Peyer's patch (tissue), 4 donors: ENCODE measurements around the gene PLK1. TPM values are rescaled to one million over a fixed set of nuclear protein-coding genes. Genes with fewer than 3 reads are reported as not detected.

Experiments used
- DNase-seq, 3 donors: peaks; one replicate each; pipeline ENCODE4 v3.0.0-alpha.2; 2017 to 2019
- H3K27ac ChIP-seq, 4 donors: fragments of 200-600 bp; sonication (generic); one replicate each; pipeline ENCODE4 v1.5.1; 2016 to 2019
- H3K27me3 ChIP-seq, 2 donors: fragments of 200-600 bp; sonication (generic); one replicate each; pipeline ENCODE4 v1.5.1; 2019
- H3K36me3 ChIP-seq, 3 donors: fragments of 200-600 bp; sonication (generic); one replicate each; pipeline ENCODE4 v1.5.1; 2016 to 2019
- H3K4me1 ChIP-seq, 4 donors: fragments of 200-600 bp; sonication (generic); one replicate each; pipeline ENCODE4 v1.5.1; 2016 to 2019
- H3K4me3 ChIP-seq, 4 donors: fragments of 200-600 bp; sonication (generic); 1 replicate in 3 of 4; 2 replicates in 1 of 4; pipeline ENCODE4 v1.5.1; 2016 to 2019; ENCODE audit warnings: mild to moderate bottlenecking in 1 of 4
- H3K9me3 ChIP-seq, 4 donors: fragments of 200-600 bp; sonication (generic); one replicate each; pipeline ENCODE4 v1.5.1; 2016 to 2019; ENCODE audit warnings: mild to moderate bottlenecking in 1 of 4
- POLR2A ChIP-seq, 2 donors: fragments of 450-650 bp; IDR thresholded peaks; one replicate each; pipeline ENCODE4 v1.5.1; 2017; ENCODE audit warnings: antibody characterized with exemption in 2 of 2, mild to moderate bottlenecking in 2 of 2, moderate library complexity in 2 of 2
- total RNA-seq, 4 donors: library from RNA; depleted of rRNA; stranded (reverse); fragments of >200 nt; gene quantifications; one replicate each; pipeline ENCODE4 v1.1.0, GENCODE V29; 2016
- TF ChIP-seq, protein P1 (sequence below), 6 experiments: fragments of 450-650 bp in 4 of 6; fragments of 200-600 bp in 2 of 6; sonication (generic) in 1 of 6; IDR thresholded peaks; one replicate each; pipeline ENCODE4 v1.5.1; 2017 to 2019; ENCODE audit warnings: antibody characterized with exemption in 6 of 6, mild to moderate bottlenecking in 3 of 6, moderate library complexity in 1 of 6

The PLK1 gene
- total RNA-seq, 4 donors from 2014 or later: 10.9 to 40.4 (median 11.9) TPM

DNA sequence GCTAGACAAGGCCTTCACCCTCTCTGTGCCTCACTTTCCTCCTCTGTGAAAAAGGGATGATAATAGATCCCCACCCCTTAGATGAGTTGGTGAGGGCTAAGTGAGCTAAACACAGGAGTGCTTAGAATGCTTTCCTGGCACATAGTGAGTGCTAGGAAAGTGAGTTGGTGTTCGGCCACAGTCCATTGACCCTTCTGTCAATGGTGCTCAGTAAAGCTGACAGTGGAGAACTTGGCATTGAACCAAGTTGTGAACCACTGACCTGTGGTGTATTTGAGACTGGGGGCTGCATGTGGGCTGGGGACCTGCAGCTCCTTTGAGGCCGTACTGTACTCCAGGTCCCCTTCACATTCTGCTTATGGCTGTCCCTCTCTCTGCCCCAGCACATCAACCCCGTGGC is 4.8 kb downstream of the PLK1 start:
- DNase-seq: no peak
- no peak overlapping the region for H3K27ac ChIP-seq
- TF ChIP-seq, protein P1, sequence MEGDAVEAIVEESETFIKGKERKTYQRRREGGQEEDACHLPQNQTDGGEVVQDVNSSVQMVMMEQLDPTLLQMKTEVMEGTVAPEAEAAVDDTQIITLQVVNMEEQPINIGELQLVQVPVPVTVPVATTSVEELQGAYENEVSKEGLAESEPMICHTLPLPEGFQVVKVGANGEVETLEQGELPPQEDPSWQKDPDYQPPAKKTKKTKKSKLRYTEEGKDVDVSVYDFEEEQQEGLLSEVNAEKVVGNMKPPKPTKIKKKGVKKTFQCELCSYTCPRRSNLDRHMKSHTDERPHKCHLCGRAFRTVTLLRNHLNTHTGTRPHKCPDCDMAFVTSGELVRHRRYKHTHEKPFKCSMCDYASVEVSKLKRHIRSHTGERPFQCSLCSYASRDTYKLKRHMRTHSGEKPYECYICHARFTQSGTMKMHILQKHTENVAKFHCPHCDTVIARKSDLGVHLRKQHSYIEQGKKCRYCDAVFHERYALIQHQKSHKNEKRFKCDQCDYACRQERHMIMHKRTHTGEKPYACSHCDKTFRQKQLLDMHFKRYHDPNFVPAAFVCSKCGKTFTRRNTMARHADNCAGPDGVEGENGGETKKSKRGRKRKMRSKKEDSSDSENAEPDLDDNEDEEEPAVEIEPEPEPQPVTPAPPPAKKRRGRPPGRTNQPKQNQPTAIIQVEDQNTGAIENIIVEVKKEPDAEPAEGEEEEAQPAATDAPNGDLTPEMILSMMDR (IDR thresholded peaks at IDR 0.05): no peak
- TF ChIP-seq POLR2A (IDR thresholded peaks at IDR 0.05): no peak
- no peaks in the 10 kb centered on the region for H3K9me3 ChIP-seq
- H3K27me3 ChIP-seq: no peaks in the 10 kb centered on the region
- no peak overlapping the region for H3K4me3 ChIP-seq
- H3K36me3 ChIP-seq: peaks cover 0 to 44% (median 0%) of the 10 kb centered on the region in 3 donors
- H3K4me1 ChIP-seq: peaks cover 0 to 14% (median 5%) of the 10 kb centered on the region in 4 donors

DNA sequence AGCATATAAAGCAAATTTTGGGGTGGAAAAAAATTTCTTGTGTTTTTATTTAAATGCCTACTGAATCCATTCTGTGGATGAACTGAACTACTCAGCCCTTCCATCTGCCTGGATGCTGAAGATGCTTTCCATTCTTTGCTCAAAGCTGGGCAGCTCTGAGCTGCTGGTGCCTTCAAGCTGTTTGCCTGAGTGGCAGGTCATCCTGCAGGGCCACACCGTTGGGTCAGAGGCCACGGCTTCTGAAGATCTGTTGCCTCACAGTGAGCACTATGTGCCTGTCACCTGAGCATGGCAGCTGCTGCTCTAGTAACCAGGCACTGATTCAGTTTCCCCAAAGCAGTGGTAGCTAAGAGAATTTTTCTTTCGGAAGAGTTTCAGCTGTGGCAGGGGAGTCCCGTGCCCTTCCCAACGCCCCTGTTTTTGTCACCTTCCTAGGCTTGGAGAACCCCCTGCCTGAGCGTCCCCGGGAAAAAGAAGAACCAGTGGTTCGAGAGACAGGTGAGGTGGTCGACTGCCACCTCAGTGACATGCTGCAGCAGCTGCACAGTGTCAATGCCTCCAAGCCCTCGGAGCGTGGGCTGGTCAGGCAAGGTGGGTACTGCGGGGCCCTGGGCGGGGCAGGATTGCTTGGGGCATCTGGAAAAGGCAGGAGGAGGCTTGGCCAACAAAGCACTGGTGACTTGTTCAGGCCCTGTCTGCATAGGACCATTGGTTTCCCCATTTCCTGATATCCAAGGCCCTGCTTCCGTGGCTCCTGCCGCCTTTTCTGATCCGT is 8.5 kb downstream of the PLK1 start:
- TF ChIP-seq POLR2A (IDR thresholded peaks at IDR 0.05): no peak
- TF ChIP-seq, protein P1 (IDR thresholded peaks at IDR 0.05): no peak
- no peak for DNase-seq
- Histone ChIP-seq H3K36me3 (peaks cover 0 to 66% (median 0%) of the 10 kb centered on the region in 3 donors), H3K4me1 (no peaks in the 10 kb centered on the region), H3K4me3 (no peak overlapping the region), H3K27ac (no peak overlapping the region), H3K9me3 (no peaks in the 10 kb centered on the region), H3K27me3 (no peaks in the 10 kb centered on the region)

DNA sequence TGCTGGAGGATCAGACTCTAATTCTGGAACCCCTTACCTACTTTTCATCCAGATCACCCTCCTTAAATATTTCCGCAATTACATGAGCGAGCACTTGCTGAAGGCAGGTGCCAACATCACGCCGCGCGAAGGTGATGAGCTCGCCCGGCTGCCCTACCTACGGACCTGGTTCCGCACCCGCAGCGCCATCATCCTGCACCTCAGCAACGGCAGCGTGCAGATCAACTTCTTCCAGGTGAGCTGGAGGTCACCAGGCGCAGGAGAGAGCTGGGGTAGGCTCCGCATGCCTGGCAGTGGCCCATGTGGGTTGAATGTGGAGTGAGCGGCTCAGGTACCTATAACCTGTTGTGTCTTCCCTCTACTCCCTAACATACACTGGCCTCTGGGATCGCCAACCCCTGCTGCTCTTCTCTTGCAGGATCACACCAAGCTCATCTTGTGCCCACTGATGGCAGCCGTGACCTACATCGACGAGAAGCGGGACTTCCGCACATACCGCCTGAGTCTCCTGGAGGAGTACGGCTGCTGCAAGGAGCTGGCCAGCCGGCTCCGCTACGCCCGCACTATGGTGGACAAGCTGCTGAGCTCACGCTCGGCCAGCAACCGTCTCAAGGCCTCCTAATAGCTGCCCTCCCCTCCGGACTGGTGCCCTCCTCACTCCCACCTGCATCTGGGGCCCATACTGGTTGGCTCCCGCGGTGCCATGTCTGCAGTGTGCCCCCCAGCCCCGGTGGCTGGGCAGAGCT is 10.9 kb downstream of the PLK1 start:
- no peaks in the 10 kb centered on the region for H3K9me3 ChIP-seq
- H3K27me3 ChIP-seq: no peaks in the 10 kb centered on the region
- H3K36me3 ChIP-seq: peaks cover 0 to 52% (median 0%) of the 10 kb centered on the region in 3 donors

DNA sequence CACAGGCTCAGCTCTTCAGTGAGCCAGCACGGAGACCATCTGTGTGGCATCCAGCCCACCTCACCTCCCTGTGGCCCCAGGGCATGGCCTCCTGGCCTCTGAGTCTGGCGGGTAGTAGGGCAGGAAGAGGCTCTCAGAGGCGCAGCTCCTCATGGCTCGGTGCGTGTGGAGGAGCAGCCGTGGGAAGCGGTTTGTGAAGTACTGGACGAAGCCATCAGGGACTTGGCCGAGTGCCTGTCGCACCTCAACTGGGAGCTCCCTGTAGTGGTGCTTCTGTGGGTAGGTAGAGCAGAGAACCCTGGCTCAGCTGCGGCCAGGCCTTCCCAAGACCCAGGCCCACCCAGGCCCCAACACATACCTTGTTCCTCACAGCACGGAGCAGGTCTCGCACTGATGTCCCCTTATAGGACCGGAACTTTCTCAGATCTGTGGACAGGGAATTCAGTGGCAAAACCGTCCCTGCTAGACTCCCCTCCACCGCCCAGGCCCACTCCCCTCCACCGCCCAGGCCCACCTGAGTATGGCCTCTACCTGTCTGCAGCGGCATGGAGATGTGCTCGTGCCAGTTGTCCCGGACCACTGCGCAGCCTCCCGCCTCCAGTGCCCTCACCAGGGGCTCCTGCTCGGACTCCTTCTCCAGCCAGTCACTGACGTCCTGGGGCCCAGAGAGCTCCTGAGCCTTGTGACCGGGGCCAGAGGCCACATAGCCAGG is 12.2 kb downstream of the PLK1 start:
- Histone ChIP-seq H3K36me3 (peaks cover 0 to 52% (median 0%) of the 10 kb centered on the region in 3 donors), H3K4me3 (no peak overlapping the region), H3K9me3 (no peaks in the 10 kb centered on the region), H3K4me1 (no peaks in the 10 kb centered on the region), H3K27me3 (no peaks in the 10 kb centered on the region), H3K27ac (no peak overlapping the region)
- TF ChIP-seq, protein P1 (IDR thresholded peaks at IDR 0.05): no peak
- no peak for TF ChIP-seq POLR2A (IDR thresholded peaks at IDR 0.05)
- peak in 1 of 3 donors; percentile 47 for DNase-seq

More for the DNA sequence above, 10.9 kb downstream of the PLK1 start:
- TF ChIP-seq, protein P1 (IDR thresholded peaks at IDR 0.05): no peak
- no peak for TF ChIP-seq POLR2A (IDR thresholded peaks at IDR 0.05)
- Histone ChIP-seq H3K4me3 (no peak overlapping the region), H3K27ac (no peak overlapping the region), H3K4me1 (no peaks in the 10 kb centered on the region)
- peak in 1 of 3 donors; percentile 51 for DNase-seq

DNA sequence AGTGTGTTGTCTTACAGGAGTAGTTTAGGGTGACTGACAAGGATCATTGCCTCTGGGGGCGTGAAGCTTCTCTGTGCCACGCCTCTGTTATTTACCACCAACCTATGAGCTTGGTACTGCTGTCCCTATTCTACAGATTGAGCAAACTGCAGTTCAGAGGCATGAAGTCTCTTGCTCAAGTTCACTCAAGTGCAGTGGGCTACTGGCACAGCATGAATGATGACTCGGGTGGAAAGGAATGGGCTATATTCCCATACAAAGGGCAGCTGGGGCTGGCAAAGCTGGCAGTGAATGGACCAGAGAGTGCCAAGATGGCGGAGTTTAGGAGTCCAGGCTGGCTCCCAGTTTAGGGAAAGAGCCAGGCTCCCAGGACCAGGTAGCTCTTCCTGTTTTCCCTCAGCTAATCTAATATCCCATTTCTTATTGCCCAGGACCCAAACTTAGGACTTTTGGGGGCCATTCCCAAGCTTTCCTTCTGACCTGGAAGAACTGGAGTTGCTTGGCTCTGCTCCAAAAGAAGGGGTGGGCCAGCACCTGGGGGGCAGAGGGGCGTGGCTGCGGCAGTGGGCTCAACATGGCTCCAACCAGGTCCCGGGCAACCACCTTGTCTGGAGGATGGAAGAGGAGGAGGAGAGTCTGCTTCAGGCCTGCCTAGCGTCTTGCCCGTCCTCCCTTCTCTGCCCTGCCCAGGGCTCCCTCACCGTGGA is 12.9 kb downstream of the PLK1 start:
- no peaks in the 10 kb centered on the region for H3K4me1 ChIP-seq
- DNase-seq: no peak
- peaks cover 0 to 48% (median 0%) of the 10 kb centered on the region in 3 donors for H3K36me3 ChIP-seq
- TF ChIP-seq POLR2A (IDR thresholded peaks at IDR 0.05): no peak
- TF ChIP-seq, protein P1 (IDR thresholded peaks at IDR 0.05): no peak
- no peaks in the 10 kb centered on the region for H3K9me3 ChIP-seq
- no peaks in the 10 kb centered on the region for H3K27me3 ChIP-seq
- no peak overlapping the region for H3K27ac ChIP-seq
- no peak overlapping the region for H3K4me3 ChIP-seq
